ENCODE data around the gene RNF227. TPM values are rescaled to one million over a fixed set of nuclear protein-coding genes. Genes with fewer than 3 reads are reported as not detected.

Gene RNF227
- total and polyA plus RNA-seq, 2 of the 13 experiments (the other 11 are each of a cell fraction or from before 2014, with no cell fraction given), result 0.20 to 0.79 TPM

- no peak for TF ChIP-seq ZNF101 (CRISPR knock-in tag; IDR thresholded peaks at IDR 0.05; ENCODE audit: borderline replicate concordance, low read depth)
- no peak for TF ChIP-seq ZNF724P (CRISPR knock-in tag; IDR thresholded peaks at IDR 0.05; ENCODE audit: borderline replicate concordance)
- TF ChIP-seq, protein P1, sequence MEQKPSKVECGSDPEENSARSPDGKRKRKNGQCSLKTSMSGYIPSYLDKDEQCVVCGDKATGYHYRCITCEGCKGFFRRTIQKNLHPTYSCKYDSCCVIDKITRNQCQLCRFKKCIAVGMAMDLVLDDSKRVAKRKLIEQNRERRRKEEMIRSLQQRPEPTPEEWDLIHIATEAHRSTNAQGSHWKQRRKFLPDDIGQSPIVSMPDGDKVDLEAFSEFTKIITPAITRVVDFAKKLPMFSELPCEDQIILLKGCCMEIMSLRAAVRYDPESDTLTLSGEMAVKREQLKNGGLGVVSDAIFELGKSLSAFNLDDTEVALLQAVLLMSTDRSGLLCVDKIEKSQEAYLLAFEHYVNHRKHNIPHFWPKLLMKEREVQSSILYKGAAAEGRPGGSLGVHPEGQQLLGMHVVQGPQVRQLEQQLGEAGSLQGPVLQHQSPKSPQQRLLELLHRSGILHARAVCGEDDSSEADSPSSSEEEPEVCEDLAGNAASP (CRISPR knock-in tag; IDR thresholded peaks at IDR 0.05; ENCODE audit: borderline replicate concordance), result peak; percentile 96; the same call in 1 of the 2 replicates
- no peak; the same call in 1 of the 2 replicates for TF ChIP-seq SP5 (CRISPR knock-in tag; IDR thresholded peaks at IDR 0.05; ENCODE audit: borderline replicate concordance, low read depth)
- peak; percentile 34; the same call in 1 of the 2 replicates for TF ChIP-seq ARID5B (CRISPR knock-in tag; IDR thresholded peaks at IDR 0.05)
- peak; percentile 74 for TF ChIP-seq RXRB (CRISPR knock-in tag; IDR thresholded peaks at IDR 0.05; ENCODE audit: borderline replicate concordance)
- TF ChIP-seq TEAD3 (CRISPR knock-in tag; optimal IDR thresholded peaks at IDR 0.05; ENCODE audit: borderline replicate concordance), result peak; percentile 15
- TF ChIP-seq ARNT2 (CRISPR knock-in tag; IDR thresholded peaks at IDR 0.05; ENCODE audit: low read depth), result no peak
- peak; percentile 64 for TF ChIP-seq NR2C2 (CRISPR knock-in tag; IDR thresholded peaks at IDR 0.05; ENCODE audit: borderline replicate concordance)
- peak; percentile 94 for TF ChIP-seq RXRA (CRISPR knock-in tag; IDR thresholded peaks at IDR 0.05)
- TF ChIP-seq ZNF687 (CRISPR knock-in tag; IDR thresholded peaks at IDR 0.05), result peak; percentile 61
- peak; percentile 52; the same call in 1 of the 2 replicates for TF ChIP-seq SAP130 (CRISPR knock-in tag; IDR thresholded peaks at IDR 0.05; ENCODE audit: low read depth)
- peak; percentile 23; the same call in 1 of the 2 replicates for TF ChIP-seq SALL1 (CRISPR knock-in tag; IDR thresholded peaks at IDR 0.05)
- TF ChIP-seq, protein P2, sequence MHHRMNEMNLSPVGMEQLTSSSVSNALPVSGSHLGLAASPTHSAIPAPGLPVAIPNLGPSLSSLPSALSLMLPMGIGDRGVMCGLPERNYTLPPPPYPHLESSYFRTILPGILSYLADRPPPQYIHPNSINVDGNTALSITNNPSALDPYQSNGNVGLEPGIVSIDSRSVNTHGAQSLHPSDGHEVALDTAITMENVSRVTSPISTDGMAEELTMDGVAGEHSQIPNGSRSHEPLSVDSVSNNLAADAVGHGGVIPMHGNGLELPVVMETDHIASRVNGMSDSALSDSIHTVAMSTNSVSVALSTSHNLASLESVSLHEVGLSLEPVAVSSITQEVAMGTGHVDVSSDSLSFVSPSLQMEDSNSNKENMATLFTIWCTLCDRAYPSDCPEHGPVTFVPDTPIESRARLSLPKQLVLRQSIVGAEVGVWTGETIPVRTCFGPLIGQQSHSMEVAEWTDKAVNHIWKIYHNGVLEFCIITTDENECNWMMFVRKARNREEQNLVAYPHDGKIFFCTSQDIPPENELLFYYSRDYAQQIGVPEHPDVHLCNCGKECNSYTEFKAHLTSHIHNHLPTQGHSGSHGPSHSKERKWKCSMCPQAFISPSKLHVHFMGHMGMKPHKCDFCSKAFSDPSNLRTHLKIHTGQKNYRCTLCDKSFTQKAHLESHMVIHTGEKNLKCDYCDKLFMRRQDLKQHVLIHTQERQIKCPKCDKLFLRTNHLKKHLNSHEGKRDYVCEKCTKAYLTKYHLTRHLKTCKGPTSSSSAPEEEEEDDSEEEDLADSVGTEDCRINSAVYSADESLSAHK (CRISPR knock-in tag; IDR thresholded peaks at IDR 0.05; ENCODE audit: borderline replicate concordance), result no peak
- no peak for TF ChIP-seq HDAC1 (CRISPR knock-in tag; IDR thresholded peaks at IDR 0.05)
- peak; percentile 58; the same call in 1 of the 2 replicates for TF ChIP-seq ERF (CRISPR knock-in tag; IDR thresholded peaks at IDR 0.05)
- TF ChIP-seq NRL (CRISPR knock-in tag; IDR thresholded peaks at IDR 0.05; ENCODE audit: borderline replicate concordance), result no peak
These were observed 26.7 kb downstream of the RNF227 start (continued) for GRCh38 chr17:7889166-7889955.
